VCaP (cell line): Measurements from ENCODE around the gene HNRNPF.

ENCODE experiments used
- H3K27ac ChIP-seq: fragments of 450-650 bp; 2 replicates; pipeline ENCODE4 v1.5.1; 2017
- CTCF ChIP-seq: fragments of 450-650 bp; conservative IDR thresholded peaks from 2 replicates; pipeline ENCODE4 v1.5.1; 2017; ENCODE audit warnings: mild to moderate bottlenecking, moderate library complexity

The HNRNPF gene

GRCh38 chr10:43340101-43340500, 68.9 kb downstream of the HNRNPF start:
- no peak for TF ChIP-seq CTCF
- H3K27ac ChIP-seq, result no peak overlapping the region

GRCh38 chr10:43339136-43339535, 69.8 kb downstream of the HNRNPF start:
- H3K27ac ChIP-seq, result no peak overlapping the region
- TF ChIP-seq CTCF, result no peak

DNA sequence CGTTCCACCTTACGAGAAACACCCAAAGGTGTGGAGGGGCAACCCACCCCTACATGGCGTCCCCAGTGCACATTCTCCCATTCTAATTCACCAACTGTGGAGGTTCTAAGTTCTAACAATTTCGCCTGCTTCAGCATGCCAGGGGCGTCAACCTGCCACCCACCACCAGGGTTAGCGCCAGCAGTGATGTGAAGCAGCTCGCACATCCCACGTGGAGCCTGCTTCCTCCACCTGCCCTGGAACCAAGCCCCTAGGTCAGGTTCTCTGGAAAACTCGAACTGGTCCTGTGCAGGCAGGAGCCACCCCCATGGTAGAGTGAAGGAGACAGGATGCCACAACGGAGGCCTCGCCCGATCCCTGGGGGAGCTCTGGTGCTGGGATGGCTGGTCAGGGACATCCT, 70.9 kb downstream of the HNRNPF start:
- TF ChIP-seq CTCF, result no peak
- H3K27ac ChIP-seq, result peak overlapping the region; percentile 74

DNA sequence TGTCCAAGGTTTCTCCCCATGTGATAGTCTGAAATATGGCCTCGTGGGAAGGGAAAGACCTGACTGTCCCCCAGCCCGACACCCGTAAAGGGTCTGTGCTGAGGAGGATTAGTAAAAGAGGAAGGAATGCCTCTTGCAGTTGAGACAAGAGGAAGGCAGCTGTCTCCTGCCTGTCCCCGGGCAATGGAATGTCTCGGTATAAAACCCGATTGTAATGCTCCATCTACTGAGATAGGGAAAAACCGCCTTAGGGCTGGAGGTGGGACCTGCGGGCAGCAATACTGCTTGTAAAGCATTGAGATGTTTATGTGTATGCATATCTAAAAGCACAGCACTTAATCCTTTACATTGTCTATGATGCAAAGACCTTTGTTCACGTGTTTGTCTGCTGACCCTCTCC, 71.5 kb downstream of the HNRNPF start:
- peak overlapping the region; percentile 74 for H3K27ac ChIP-seq

- H3K27ac ChIP-seq, result peak overlapping the region; percentile 74
- no peak for TF ChIP-seq CTCF
Observed at GRCh38 chr10:43336641-43337318, 72.2 kb downstream of the HNRNPF start.

DNA sequence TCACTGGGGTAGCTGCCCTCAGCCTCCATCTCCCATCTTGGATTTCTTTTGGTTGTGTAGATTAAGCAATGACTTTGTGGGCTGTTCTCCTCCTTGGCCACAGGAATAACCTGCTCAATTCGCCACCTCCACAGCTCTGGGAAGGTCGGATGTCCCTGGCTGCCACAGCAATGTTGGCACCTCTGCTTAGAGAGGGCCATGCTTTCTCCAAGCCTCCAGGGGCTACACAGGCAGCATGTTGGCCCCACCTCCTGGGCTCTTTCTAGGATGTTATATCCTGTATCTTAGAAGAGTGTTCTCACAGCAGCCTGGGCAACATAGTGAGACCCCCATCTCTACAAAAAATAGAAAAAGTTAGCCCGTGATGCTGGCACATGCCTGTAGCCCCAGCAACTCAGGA, 72.9 kb downstream of the HNRNPF start:
- peak overlapping the region; percentile 74; the same call in 1 of the 2 replicates for H3K27ac ChIP-seq
- TF ChIP-seq CTCF, result no peak
